ENCODE results near the gene GLI3. TPM values are rescaled to one million over a fixed set of nuclear protein-coding genes. Genes with fewer than 3 reads are reported as not detected.

GLI3 gene
- total RNA-seq, 1 donor from 2014 or later = 126 TPM

- DNase-seq (ENCODE audit: low spot score in 2 of 2, unreplicated experiment in 2 of 2) = no peak
Observed at GRCh38 chr7:41964183-41964753, 272.7 kb downstream of the GLI3 start.

GRCh38 chr7:41956705-41957104 is 280.3 kb downstream of the GLI3 start:
- Mint-ChIP-seq H3K36me3 (peaks cover 8% of the 10 kb centered on the region), H3K27ac (peak overlapping the region; percentile 96), H3K4me1 (peaks cover 39% of the 10 kb centered on the region), H3K4me3 (no peak overlapping the region), H3K27me3 (ENCODE audit: low read depth) (no peaks in the 10 kb centered on the region), H3K9me3 (no peaks in the 10 kb centered on the region)
- no peak for DNase-seq (ENCODE audit: low spot score in 2 of 2, unreplicated experiment in 2 of 2)
- TF ChIP-seq, protein P1, sequence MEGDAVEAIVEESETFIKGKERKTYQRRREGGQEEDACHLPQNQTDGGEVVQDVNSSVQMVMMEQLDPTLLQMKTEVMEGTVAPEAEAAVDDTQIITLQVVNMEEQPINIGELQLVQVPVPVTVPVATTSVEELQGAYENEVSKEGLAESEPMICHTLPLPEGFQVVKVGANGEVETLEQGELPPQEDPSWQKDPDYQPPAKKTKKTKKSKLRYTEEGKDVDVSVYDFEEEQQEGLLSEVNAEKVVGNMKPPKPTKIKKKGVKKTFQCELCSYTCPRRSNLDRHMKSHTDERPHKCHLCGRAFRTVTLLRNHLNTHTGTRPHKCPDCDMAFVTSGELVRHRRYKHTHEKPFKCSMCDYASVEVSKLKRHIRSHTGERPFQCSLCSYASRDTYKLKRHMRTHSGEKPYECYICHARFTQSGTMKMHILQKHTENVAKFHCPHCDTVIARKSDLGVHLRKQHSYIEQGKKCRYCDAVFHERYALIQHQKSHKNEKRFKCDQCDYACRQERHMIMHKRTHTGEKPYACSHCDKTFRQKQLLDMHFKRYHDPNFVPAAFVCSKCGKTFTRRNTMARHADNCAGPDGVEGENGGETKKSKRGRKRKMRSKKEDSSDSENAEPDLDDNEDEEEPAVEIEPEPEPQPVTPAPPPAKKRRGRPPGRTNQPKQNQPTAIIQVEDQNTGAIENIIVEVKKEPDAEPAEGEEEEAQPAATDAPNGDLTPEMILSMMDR (IDR thresholded peaks at IDR 0.05; ENCODE audit: unreplicated experiment) = no peak

More at GRCh38 chr7:41964183-41964753, 272.7 kb downstream of the GLI3 start:
- Mint-ChIP-seq H3K9me3 (no peaks in the 10 kb centered on the region), H3K4me1 (peaks cover 1% of the 10 kb centered on the region), H3K27me3 (ENCODE audit: low read depth) (no peaks in the 10 kb centered on the region), H3K4me3 (no peak overlapping the region), H3K36me3 (peaks cover 56% of the 10 kb centered on the region), H3K27ac (no peak overlapping the region)
- TF ChIP-seq, protein P1 (IDR thresholded peaks at IDR 0.05; ENCODE audit: unreplicated experiment) = no peak

- H3K9me3 Mint-ChIP-seq = no peaks in the 10 kb centered on the region
- H3K4me3 Mint-ChIP-seq = peak overlapping the region; percentile 3
- H3K27me3 Mint-ChIP-seq (ENCODE audit: low read depth) = no peaks in the 10 kb centered on the region
- peak; percentile 83 to 93 for DNase-seq (ENCODE audit: low spot score in 2 of 2, unreplicated experiment in 2 of 2)
- peaks cover 42% of the 10 kb centered on the region for H3K4me1 Mint-ChIP-seq
- TF ChIP-seq, protein P1 (IDR thresholded peaks at IDR 0.05; ENCODE audit: unreplicated experiment) = no peak
- H3K27ac Mint-ChIP-seq = peak overlapping the region; percentile 96
- peaks cover 3% of the 10 kb centered on the region for H3K36me3 Mint-ChIP-seq
Observed at GRCh38 chr7:41955893-41956675, 280.9 kb downstream of the GLI3 start.

GRCh38 chr7:41955451-41955850 is 281.6 kb downstream of the GLI3 start:
- H3K36me3 Mint-ChIP-seq = peaks cover 3% of the 10 kb centered on the region
- peak overlapping the region; percentile 96 for H3K27ac Mint-ChIP-seq
- H3K4me3 Mint-ChIP-seq = peak overlapping the region; percentile 34
- H3K27me3 Mint-ChIP-seq (ENCODE audit: low read depth) = no peaks in the 10 kb centered on the region
- TF ChIP-seq, protein P1 (IDR thresholded peaks at IDR 0.05; ENCODE audit: unreplicated experiment) = no peak
- DNase-seq (ENCODE audit: low spot score in 2 of 2, unreplicated experiment in 2 of 2) = no peak
- peaks cover 45% of the 10 kb centered on the region for H3K4me1 Mint-ChIP-seq
- no peaks in the 10 kb centered on the region for H3K9me3 Mint-ChIP-seq

DNA sequence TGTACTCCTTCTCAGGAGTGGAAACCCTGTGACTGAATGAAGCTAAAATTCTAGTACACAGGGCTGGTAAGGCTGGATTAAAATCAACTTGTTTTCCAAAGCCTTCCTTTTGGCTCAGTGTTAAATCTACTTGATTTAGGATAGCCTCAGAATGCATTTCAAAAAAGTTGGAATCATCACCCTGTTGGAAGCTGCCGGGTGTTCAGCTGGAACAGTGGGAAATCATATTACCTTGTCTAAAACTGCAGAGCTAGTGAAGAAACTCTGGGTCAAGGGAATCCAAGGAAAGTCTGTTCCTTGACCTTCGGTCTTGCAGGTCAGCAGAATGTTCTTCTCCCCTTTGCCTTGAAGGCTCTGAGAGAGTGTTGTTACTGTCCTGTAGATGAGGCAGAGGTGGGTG is 282.0 kb downstream of the GLI3 start:
- Mint-ChIP-seq H3K4me3 (no peak overlapping the region), H3K4me1 (peaks cover 48% of the 10 kb centered on the region), H3K27ac (peak overlapping the region; percentile 96), H3K9me3 (no peaks in the 10 kb centered on the region), H3K36me3 (no peaks in the 10 kb centered on the region), H3K27me3 (ENCODE audit: low read depth) (no peaks in the 10 kb centered on the region)
- TF ChIP-seq, protein P1 (IDR thresholded peaks at IDR 0.05; ENCODE audit: unreplicated experiment) = no peak
- no peak for DNase-seq (ENCODE audit: low spot score in 2 of 2, unreplicated experiment in 2 of 2)

Data from mesothelial cell of epicardium (in vitro differentiated cells).